ENCODE data around the gene KRT39. TPM values are rescaled to one million over a fixed set of nuclear protein-coding genes. Genes with fewer than 3 reads are reported as not detected.
A peak's percentile ranks its signal among the peaks of the same experiment; 100 is the strongest.

KRT39 gene
- total and polyA plus RNA-seq, 5 experiments from 2014 or later, result not detected

GRCh38 chr17:40975516-40975915 lies 8.8 kb upstream of the KRT39 start:
- no peak for ATAC-seq
- Mint-ChIP-seq H3K27me3 (peaks cover 6 to 22% (median 13%) of the 10 kb centered on the region in 5 donors), H3K9me3 (no peaks in the 10 kb centered on the region), H3K27ac (no peak overlapping the region), H3K36me3 (no peaks in the 10 kb centered on the region), H3K4me1 (peaks cover 0 to 2% (median 0%) of the 10 kb centered on the region in 4 donors), H3K4me3 (no peak overlapping the region)
- DNase-seq, result no peak
- POLR2A ChIA-PET, result interaction anchor here (0.7 kb wide), 1 partner anchor 233 kb away, joined by 3 read pairs; no protein-coding TSS in a partner anchor

- Mint-ChIP-seq H3K36me3 (no peaks in the 10 kb centered on the region), H3K9me3 (no peaks in the 10 kb centered on the region), H3K4me1 (no peaks in the 10 kb centered on the region), H3K27me3 (peaks cover 6 to 24% (median 9%) of the 10 kb centered on the region in 5 donors), H3K4me3 (no peak overlapping the region), H3K27ac (no peak overlapping the region)
- no peak for DNase-seq
- POLR2A ChIA-PET, result no interaction called here
- no peak for ATAC-seq
These were observed 7.6 kb upstream of the KRT39 start for GRCh38 chr17:40974366-40974765.

GRCh38 chr17:40967582-40967981 lies 834 bp upstream of the KRT39 start:
- H3K9me3 Mint-ChIP-seq, result peaks cover 0 to 4% (median 0%) of the 10 kb centered on the region in 9 donors
- ATAC-seq (no peak), DNase-seq (no peak)
- H3K27me3 Mint-ChIP-seq, result peaks cover 0 to 13% (median 9%) of the 10 kb centered on the region in 5 donors
- H3K27ac Mint-ChIP-seq, result no peak overlapping the region
- H3K4me3 Mint-ChIP-seq, result no peak overlapping the region
- H3K36me3 Mint-ChIP-seq, result peaks cover 0 to 6% (median 0%) of the 10 kb centered on the region in 3 donors
- H3K4me1 Mint-ChIP-seq, result peaks cover 0 to 1% (median 0%) of the 10 kb centered on the region in 4 donors
- POLR2A ChIA-PET, result no interaction called here

GRCh38 chr17:40963838-40964237 lies 2.9 kb downstream of the KRT39 start:
- Mint-ChIP-seq H3K4me1 (peaks cover 0 to 1% (median 0%) of the 10 kb centered on the region in 4 donors), H3K9me3 (peaks cover 0 to 4% (median 0%) of the 10 kb centered on the region in 9 donors), H3K4me3 (no peak overlapping the region), H3K27me3 (peaks cover 0 to 21% (median 12%) of the 10 kb centered on the region in 5 donors), H3K27ac (no peak overlapping the region), H3K36me3 (peaks cover 0 to 6% (median 0%) of the 10 kb centered on the region in 3 donors)
- DNase-seq, result peak in 1 of 10 donors; percentile 3
- ATAC-seq, result no peak
- POLR2A ChIA-PET, result no interaction called here

GRCh38 chr17:40962059-40962561 lies 4.6 kb downstream of the KRT39 start:
- POLR2A ChIA-PET, result no interaction called here
- peaks cover 0 to 4% (median 0%) of the 10 kb centered on the region in 9 donors for H3K9me3 Mint-ChIP-seq

GRCh38 chr17:40961591-40961990 lies 5.2 kb downstream of the KRT39 start:
- Mint-ChIP-seq H3K27ac (no peak overlapping the region), H3K4me3 (no peak overlapping the region), H3K9me3 (peaks cover 0 to 4% (median 0%) of the 10 kb centered on the region in 9 donors), H3K36me3 (peaks cover 0 to 6% (median 0%) of the 10 kb centered on the region in 3 donors), H3K4me1 (peaks cover 0 to 1% (median 0%) of the 10 kb centered on the region in 4 donors), H3K27me3 (peaks cover 0 to 23% (median 6%) of the 10 kb centered on the region in 5 donors)
- POLR2A ChIA-PET, result no interaction called here
- DNase-seq, result no peak
- no peak for ATAC-seq

More at GRCh38 chr17:40962059-40962561, 4.6 kb downstream of the KRT39 start:
- no peak overlapping the region for H3K27ac Mint-ChIP-seq
- no peak for DNase-seq
- peaks cover 0 to 1% (median 0%) of the 10 kb centered on the region in 4 donors for H3K4me1 Mint-ChIP-seq
- H3K27me3 Mint-ChIP-seq, result peaks cover 0 to 21% (median 6%) of the 10 kb centered on the region in 5 donors
- peaks cover 0 to 6% (median 0%) of the 10 kb centered on the region in 3 donors for H3K36me3 Mint-ChIP-seq
- ATAC-seq, result no peak
- H3K4me3 Mint-ChIP-seq, result no peak overlapping the region

GRCh38 chr17:40960144-40960543 lies 6.6 kb downstream of the KRT39 start:
- H3K27ac Mint-ChIP-seq, result no peak overlapping the region
- peaks cover 0 to 1% (median 0%) of the 10 kb centered on the region in 4 donors for H3K4me1 Mint-ChIP-seq
- peaks cover 3 to 37% (median 6%) of the 10 kb centered on the region in 5 donors for H3K27me3 Mint-ChIP-seq
- DNase-seq (no peak), ATAC-seq (no peak)
- POLR2A ChIA-PET, result no interaction called here
- no peaks in the 10 kb centered on the region for H3K9me3 Mint-ChIP-seq
- no peak overlapping the region for H3K4me3 Mint-ChIP-seq
- peaks cover 0 to 6% (median 0%) of the 10 kb centered on the region in 3 donors for H3K36me3 Mint-ChIP-seq

GRCh38 chr17:40958086-40958953 lies 8.4 kb downstream of the KRT39 start:
- H3K27ac Mint-ChIP-seq, result no peak overlapping the region
- H3K36me3 Mint-ChIP-seq, result no peaks in the 10 kb centered on the region
- ATAC-seq (no peak), DNase-seq (no peak)
- no peaks in the 10 kb centered on the region for H3K9me3 Mint-ChIP-seq
- no peaks in the 10 kb centered on the region for H3K4me1 Mint-ChIP-seq
- POLR2A ChIA-PET, result no interaction called here
- H3K4me3 Mint-ChIP-seq, result no peak overlapping the region
- H3K27me3 Mint-ChIP-seq, result peaks cover 4 to 55% (median 16%) of the 10 kb centered on the region in 5 donors

- H3K27ac Mint-ChIP-seq, result peak overlapping the region in 1 of 10 donors; percentile 4
- H3K4me1 Mint-ChIP-seq, result no peaks in the 10 kb centered on the region
- H3K27me3 Mint-ChIP-seq, result peaks cover 6 to 55% (median 18%) of the 10 kb centered on the region in 5 donors
- POLR2A ChIA-PET, result no interaction called here
- no peaks in the 10 kb centered on the region for H3K9me3 Mint-ChIP-seq
- DNase-seq, result no peak
- ATAC-seq, result no peak
- no peaks in the 10 kb centered on the region for H3K36me3 Mint-ChIP-seq
- no peak overlapping the region for H3K4me3 Mint-ChIP-seq
These were observed 10.1 kb downstream of the KRT39 start for GRCh38 chr17:40956401-40957254.

GRCh38 chr17:40953881-40954280 lies 12.9 kb downstream of the KRT39 start:
- ATAC-seq, result no peak
- Mint-ChIP-seq H3K36me3 (peaks cover 0 to 3% (median 0%) of the 10 kb centered on the region in 3 donors), H3K27me3 (peaks cover 24 to 63% (median 28%) of the 10 kb centered on the region in 5 donors)

GRCh38 chr17:40952661-40953060 lies 14.1 kb downstream of the KRT39 start:
- POLR2A ChIA-PET, result no interaction called here
- H3K9me3 Mint-ChIP-seq, result no peaks in the 10 kb centered on the region
- ATAC-seq (no peak), DNase-seq (no peak)
- no peak overlapping the region for H3K4me3 Mint-ChIP-seq
- H3K36me3 Mint-ChIP-seq, result peaks cover 0 to 3% (median 0%) of the 10 kb centered on the region in 3 donors
- peaks cover 26 to 75% (median 37%) of the 10 kb centered on the region in 5 donors for H3K27me3 Mint-ChIP-seq
- peaks cover 0 to 4% (median 0%) of the 10 kb centered on the region in 4 donors for H3K4me1 Mint-ChIP-seq
- no peak overlapping the region for H3K27ac Mint-ChIP-seq

More at GRCh38 chr17:40953881-40954280, 12.9 kb downstream of the KRT39 start:
- no peak for DNase-seq
- Mint-ChIP-seq H3K4me1 (peaks cover 0 to 3% (median 0%) of the 10 kb centered on the region in 4 donors), H3K4me3 (no peak overlapping the region), H3K27ac (no peak overlapping the region), H3K9me3 (no peaks in the 10 kb centered on the region)
- POLR2A ChIA-PET, result no interaction called here

GRCh38 chr17:40952154-40952553 lies 14.6 kb downstream of the KRT39 start:
- Mint-ChIP-seq H3K36me3 (peaks cover 0 to 3% (median 0%) of the 10 kb centered on the region in 3 donors), H3K9me3 (no peaks in the 10 kb centered on the region), H3K4me3 (no peak overlapping the region), H3K27me3 (peaks cover 29 to 77% (median 40%) of the 10 kb centered on the region in 5 donors), H3K4me1 (peaks cover 0 to 4% (median 0%) of the 10 kb centered on the region in 4 donors), H3K27ac (no peak overlapping the region)
- DNase-seq, result no peak
- no peak for ATAC-seq
- POLR2A ChIA-PET, result no interaction called here
